HG02938 (cell line): Measurements from ENCODE around the gene ZNF382.
A peak's percentile ranks its signal among the peaks of the same experiment; 100 is the strongest.
"Not testable (repeated sequence)": the region's sequence is repeated elsewhere in the genome, so short reads cannot be mapped to it uniquely, and the experiment has no call there.

Experiments
- ATAC-seq: cut with Tn5 transposase; IDR thresholded peaks from one replicate; pipeline ENCODE4 v1.9.1; 2021; ENCODE audit warnings: mild to moderate bottlenecking, moderate library complexity; ENCODE audit not compliant: unreplicated experiment

The ZNF382 gene

DNA sequence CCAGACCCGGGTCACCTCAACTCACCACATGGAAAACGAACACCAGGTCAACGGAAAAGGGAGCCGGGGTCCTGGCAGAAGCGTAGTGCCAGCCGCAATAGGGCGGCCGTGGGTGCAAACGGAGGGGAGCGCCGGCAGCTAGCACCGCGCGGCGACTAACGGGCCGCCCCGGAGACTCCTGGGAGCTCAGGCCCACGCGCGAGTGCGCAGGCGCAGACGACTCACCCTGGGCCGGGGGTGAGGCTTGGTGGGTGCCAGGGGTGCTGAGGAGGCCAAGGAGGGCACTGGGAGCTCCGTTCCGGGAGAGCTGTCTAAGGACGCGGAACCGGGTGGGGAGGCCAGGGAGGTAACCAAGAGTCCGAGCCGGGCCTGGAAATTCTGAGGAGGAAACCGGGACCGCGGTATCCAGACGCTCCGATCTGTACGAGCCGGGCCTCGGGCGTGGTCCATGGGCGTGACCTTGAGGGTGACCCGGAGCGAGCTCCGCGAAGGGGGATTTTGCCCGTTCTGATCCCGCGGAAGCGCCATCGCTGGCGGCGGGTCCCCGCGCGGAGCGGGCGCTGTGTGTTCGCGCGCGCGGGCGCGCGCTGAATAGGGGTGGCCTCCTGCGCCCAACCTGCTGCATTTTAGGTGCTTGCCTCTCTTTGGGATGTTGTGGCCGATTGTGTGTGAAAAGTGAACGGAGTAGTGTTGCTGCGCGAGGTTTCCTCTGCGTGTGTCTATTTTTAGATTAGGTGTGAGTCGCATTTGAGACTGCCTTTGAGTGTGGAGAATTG lies at the start of gene ZNF382:
ZNF382 (plus strand) TSS at position 213 of the 776 bp plus-strand sequence. CDS start 4,602 bp downstream, outside the sequence.
- peak; percentile 53 for ATAC-seq

DNA sequence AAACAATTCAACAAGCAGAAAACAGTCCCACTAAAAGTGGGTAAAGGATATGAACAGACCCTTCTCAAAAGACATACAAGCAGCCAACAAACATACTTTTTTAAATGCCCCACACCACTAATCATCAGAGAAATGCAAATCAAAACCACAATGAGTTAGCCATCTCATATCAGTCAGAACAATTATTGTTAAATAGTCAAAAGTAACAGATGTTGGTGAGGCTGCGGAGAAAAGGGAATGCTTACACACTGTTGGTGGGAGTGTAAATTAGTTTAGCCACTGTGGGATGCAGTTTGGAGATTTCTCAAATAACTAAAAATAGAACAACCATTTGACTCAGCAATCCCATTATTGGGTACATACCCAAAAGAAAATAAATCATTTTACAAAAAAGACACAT lies 40.7 kb upstream of the ZNF382 start:
- ATAC-seq: no peak

DNA sequence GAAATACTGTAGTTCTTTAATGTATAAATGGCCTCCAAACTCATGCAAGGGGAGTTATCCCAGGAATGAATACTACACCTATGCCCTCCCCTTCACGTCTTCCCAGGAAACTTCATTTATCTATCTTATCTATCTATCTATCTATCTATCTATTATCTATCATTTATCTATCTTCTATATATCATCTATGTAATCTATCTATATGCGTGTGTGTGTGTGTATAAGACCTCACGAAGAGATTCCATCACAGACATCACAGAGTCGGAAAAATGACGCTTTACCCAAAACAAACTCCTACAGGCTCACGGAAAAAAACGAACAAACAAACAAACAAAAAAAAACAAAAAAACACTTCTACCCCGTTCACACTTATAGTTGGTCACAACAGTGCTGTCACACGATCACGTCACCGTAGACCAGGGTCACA lies 32.5 kb upstream of the ZNF382 start:
- no peak for ATAC-seq

DNA sequence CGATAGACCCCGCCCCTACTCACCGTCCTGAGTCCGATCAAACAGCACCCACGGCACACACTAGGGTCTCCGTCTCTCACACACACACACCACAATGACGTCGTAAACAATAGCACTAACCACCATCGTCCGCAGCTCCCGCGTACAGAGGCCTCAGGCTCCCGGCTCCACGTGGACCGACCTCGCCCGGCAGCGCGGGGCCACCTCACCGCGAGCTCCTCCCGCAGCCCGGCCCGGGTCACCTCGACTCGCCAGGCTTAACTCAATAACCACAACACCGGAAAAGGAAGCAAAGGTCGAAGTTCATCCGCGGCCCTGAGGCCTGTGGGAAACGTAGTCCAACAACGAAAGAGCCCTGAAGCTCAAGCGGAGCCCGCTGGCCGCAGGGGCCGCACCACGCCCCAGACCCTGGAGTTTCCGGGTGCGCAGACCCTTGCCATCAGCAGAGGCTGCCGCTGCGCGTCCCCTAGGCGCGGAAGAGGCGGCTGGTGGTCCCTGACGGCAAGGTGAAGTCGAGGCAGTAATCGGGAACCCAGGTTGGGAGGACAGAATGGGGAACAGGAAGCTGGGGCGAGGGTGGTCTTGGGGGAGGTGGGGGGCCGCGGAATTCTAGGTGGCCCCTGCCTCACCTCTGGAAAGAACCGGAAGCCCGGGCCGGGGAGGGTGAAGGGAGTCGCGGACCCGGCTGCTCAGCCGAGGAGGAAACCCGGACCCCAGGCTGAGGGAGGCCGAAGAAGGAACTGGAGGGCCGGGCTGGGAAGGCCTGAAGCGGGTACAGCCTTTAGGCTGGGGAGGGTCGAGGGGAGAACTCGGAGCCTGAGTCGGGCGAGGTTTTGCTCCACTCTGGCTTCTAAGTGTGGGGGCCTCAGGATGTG lies 31.9 kb upstream of the ZNF382 start, which contains the start of gene ZNF529:
ZNF529 (minus strand) TSS at position 273 of the 875 bp plus-strand sequence. CDS start 946 bp downstream, outside the sequence.
- peak; percentile 85 for ATAC-seq

DNA sequence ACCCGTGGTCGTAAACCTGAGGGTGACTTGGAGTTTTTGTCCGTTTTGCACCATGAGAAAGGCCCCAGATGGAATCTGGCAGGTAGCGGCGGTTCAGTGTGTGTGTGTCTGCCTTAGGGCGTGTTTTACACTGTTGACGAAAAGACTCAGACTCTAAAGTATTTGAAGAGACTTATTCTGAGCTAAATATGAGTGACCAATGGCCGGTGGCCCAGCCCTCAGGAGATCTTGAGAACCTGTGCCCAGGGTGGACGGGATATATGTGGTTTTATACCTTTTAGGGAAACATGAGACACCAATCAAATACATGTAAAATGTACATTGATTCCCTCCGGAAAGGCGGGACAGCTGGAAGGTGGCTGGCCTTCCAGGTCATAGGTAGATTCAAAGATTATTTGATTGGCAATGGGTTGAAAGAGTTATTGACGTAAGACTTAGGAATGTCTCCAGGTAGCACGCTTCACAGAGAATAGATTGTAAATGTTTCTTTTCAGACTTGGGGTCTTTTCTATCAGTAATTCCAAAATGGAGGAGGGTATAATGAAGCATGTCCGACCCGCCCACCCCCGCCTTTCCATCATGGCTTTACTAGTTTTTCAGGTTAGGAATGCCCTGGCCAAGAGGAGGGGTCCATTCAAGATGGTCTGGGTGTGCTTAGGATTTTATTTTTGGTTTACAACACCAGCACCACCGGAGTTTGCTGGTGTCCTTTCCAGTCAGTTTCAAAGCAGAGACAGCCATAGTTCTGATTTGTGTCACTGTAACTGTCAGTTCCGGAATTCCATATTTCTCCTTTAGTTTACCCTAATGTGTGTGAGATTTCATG lies 31.0 kb upstream of the ZNF382 start:
- no peak for ATAC-seq

DNA sequence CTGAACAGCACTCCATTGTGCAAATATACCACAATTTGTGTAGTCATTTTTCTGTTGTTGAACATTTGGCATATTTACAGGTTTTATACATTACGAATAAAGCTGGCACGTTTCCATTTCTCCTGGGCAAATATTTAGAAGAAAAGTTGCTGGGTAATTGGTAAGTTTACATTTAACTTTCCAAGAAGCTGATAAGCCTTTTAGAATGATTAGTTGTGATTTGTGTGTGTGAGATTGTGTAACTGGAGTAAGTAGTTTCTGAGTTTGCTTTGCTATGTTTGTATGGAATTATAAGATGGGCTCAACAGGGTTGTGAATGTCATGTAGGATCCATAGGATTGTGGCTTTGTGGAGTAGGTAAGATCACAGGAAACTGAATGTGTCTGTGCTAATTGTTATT lies 30.4 kb upstream of the ZNF382 start:
- no peak for ATAC-seq

DNA sequence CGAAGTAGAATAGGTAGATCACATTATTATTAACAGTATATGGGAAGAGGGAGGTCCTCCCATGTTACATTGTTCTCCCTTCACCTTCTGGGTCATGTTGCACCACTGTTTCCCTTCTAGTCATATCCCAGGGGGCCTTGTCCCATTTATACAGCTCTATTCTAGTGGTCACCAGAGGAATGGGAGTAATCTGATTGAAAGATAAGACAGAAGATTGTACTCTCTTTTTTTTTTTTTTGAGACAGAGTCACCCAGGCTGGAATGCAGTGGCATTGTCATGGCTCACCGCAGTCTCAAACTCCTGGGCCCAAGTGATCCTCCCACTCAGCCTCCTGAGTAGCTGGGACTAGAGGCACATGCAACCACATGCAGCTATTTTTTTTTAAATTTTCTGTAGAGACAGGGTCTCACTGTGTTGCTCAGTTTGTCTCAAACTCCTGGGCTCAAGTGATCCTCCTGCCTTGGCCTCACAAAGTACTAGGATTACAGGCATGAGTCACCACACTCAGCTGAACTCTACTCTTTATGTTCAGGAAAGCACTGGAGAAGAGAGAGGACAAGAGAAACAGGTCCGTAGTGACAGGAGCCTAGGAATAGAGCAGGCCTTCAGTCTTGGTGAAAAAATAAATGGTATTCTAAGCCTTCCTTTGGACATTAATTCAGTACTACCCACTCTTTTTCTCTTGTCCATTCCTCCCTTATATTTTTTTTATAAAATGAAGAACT lies 27.7 kb upstream of the ZNF382 start:
- no peak for ATAC-seq

DNA sequence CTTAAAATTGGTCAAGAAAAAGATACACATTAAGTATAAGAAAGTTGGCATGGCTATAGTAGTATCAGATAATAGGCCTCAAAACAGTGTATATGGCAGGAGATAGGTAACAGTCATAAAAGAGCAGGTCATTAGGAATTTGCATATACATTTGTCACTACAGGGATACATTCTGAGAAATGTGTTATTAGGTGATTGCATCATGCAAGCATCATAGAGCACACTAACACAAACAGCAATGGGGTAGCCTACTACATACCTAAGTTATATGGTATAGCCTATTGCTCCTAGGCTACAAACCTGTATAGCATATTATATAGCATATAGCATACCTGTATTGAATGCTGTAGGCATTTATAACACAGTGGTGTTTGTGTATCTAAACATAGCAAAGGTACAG lies 25.9 kb upstream of the ZNF382 start:
- ATAC-seq: no peak

DNA sequence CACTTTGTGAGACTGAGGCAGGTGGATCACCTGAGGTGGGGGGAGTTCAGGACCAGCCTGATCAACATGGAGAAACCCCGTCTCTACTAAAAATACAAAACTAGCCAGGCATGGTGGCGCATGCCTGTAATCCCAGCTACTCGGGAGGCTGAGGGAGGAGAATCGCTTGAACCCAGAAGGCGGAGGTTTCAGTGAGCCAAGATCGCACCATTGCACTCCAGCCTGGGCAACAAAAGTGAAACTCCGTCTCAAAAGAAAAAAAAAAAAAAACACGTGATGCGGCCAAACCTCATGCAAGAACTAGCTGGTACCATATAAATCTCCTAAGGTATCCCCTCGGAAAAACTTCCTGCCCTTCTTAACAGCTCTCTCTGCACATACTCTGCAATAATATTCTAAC lies 2.4 kb upstream of the ZNF382 start:
- ATAC-seq: not testable (repeated sequence)

DNA sequence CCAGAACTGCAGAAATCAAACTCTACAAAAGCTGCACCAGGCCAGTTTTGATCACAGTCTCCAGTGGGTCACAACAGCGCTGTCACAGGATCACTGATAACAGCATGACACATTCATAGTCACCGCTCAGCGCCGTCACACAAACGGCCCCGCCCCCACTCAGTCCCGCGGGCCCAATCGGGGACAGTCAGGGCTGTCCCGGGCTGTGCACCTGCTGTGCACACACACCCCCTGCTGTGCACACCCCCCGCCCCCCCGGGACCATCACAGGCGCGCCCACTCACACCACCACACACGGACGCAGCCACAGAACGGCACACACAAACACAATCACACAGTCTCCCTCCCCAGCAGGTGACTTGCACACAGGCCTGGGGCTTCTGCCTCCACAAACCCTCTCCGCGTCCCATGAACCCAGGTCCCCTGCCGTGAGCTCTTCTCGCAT lies 435 bp upstream of the ZNF382 start:
- peak; percentile 69 for ATAC-seq

DNA sequence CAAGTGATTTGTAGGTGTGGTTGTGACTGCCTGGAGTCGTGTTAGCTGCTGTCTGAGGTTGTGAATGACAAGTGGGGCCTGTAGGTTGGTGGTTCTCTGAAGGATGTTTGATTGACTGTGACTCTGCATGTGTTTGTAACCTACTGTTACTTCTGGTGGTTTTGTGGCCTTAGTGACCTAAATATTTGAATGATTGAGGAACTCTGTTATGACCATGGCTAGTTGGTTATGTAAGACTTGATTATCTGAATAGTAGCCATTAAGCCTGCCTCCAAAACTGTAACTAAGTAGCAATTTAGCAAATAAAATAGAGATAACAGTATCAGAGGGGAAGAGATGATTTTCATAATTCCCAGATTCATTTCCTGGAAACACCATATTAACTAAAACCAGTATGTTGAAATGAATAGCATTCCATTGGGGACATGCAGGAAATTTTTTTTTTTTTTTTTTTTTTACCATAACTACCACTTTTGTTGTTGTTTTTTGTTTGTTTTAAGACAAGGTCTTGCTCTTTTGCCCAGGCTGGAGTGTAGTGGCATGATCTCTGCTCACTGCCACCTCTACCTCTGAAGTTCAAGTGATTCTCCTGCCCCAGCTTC lies 865 bp downstream of the ZNF382 start:
- peak; percentile 22 for ATAC-seq

DNA sequence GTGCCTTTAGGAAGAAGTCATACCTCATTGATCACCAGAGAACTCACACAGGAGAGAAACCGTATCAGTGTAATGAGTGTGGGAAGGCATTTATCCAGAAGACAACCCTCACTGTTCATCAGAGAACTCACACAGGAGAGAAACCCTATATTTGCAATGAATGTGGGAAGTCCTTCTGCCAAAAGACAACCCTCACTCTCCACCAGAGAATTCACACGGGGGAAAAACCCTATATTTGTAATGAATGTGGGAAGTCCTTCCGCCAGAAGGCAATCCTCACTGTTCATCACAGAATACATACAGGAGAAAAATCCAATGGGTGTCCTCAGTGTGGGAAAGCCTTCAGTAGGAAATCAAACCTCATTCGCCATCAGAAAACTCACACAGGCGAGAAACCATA lies 21.9 kb downstream of the ZNF382 start:
- no peak for ATAC-seq

DNA sequence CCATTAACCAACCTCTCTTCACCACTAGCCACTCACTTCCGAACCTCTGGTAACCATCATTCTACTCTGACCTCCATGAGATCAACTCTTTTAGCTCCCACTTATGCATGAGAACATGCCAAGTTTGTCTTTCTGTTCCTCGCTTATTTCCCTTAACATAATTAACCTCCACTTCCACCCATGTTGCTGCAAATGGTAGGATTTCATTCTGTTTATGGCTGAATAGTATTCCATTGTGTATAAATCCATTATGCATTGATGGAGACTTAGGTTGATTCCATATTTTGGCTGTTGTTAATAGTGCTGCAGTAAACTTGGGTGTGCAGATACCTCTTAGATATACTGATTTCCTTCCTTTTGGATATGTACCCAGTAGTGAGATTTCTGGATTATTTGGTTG lies 30.2 kb downstream of the ZNF382 start:
- no peak for ATAC-seq

DNA sequence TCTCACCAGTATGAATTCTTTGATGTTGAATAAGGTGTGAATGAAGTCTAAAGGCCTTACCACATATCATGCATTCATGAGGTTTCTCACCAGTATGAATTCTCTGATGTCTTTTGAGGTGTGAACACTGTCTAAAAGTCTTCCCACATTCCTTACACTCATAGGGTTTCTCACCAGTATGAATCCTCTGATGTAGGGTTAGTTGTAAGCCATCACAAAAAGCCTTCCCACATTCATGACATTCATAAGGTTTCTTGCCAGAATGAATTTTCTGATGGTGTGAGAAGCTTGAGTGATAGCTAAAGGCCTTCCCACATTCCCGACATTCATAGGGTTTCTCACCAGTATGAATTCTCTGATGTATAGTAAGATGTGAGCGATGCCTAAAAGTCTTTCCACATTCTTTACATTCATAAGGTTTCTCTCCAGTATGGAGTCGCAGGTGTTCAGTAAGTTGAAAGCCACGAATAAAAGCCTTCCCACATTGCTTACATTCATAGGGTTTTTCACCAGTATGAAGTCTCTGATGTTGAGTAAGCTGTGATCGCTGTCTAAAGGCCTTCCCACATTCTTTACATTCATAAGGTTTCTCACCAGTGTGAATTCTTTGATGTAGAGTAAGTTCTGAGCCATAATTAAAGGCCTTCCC lies 33.9 kb downstream of the ZNF382 start:
- no peak for ATAC-seq

DNA sequence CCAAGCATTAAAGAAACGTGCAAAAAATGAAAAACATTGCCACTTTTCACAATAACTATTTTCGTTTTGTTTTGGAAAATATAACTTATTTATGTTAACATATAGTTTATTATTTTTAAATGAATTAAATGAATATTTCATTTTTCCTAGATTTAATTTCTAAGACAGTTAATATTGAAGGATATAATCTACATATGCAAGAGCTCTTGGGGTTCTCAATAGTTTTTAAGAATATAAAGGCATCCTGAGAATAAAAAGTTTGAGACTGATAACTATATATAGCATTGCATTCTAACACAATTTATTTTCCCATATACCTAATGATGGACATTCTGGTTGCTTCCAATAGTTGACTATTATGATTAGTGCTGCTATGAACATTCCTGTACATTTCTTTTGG lies 41.6 kb downstream of the ZNF382 start:
- no peak for ATAC-seq

DNA sequence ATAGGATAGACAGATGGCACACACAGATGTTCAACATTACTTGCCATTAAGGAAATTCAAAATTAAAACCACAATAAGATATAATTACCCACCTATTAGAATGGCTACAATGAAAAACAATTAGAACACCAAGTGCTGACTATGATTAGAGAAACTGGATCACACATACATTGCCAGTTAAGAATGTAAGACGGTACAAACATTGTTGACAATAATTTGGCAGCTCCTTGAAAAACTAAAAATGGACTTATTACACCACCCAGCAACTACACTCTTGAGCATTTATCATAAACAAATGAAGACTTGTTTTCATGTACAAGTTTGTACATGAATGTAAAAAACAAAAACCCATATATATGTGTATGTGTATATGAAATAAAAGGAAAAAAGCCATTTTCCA lies 47.8 kb downstream of the ZNF382 start:
- no peak for ATAC-seq

DNA sequence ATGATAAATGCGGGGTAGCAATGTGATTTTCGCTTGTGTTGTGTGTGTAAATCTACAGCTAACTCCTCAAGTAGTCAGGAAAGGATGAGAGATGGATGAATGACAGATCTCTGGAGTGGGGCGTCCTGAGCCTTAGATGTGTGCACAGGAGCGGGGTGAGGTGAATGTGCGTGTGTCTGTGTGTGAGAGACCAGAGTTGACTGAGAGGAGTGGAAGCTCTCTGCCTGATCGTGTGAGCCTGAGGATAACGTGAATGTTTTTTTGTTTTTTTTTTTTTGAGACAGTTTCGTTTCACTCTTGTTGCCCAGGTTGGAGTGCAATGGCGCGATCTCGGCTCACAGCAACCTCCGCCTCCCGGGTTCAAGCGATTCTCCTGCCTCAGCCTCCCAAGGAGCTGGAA lies 60.7 kb downstream of the ZNF382 start:
- ATAC-seq: no peak

DNA sequence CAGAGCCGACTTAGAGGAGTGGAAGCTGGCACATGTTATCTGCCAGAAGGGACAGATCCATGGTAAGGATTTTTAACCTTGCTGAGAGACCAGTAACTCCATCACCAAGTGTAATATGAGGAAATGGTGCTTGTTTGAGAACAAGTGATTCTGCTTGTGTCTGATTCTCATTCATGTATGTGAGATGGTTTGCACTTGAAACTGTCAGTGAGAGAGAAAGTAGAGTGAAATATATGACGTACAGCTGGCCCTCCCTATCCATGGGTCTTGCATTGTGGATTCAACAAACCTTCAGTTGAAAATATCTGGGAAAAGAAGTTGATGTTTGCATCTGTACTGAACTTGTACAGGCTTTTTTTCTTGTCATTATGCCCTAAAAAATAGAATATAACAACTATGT lies 63.5 kb downstream of the ZNF382 start:
- no peak for ATAC-seq

DNA sequence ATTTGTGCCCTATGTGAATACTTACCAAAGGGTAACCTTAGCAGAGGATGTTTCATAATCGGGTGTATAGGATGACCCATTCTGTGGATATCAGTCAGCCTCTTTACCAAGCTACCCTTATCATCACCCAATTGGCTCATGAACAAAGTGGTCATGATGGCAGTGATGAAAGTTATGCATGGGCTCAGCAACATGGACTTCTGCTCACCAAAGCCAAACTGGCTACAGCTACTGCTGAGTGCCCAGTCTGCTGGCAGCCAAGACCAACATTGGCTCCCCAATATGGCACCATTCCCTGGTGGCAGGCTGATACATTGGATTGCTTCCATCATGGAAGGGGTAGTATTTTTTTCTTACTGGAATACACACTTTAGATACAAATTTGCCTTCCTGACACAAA lies 67.3 kb downstream of the ZNF382 start:
- ATAC-seq: no peak
